Mononuclear cell (primary cell): ENCODE measurements around the gene CHD1. TPM values are rescaled to one million over a fixed set of nuclear protein-coding genes. Genes with fewer than 3 reads are reported as not detected.

Source experiments
- H3K27me3 ChIP-seq: 2 replicates; pipeline ENCODE4 v1.6.0; 2011; ENCODE audit warnings: low read length, control low read depth; ENCODE audit not compliant: insufficient read depth
- H3K4me1 ChIP-seq: 2 replicates; pipeline ENCODE4 v1.5.1; 2011; ENCODE audit warnings: mild to moderate bottlenecking, low read length, control low read depth; ENCODE audit not compliant: insufficient read depth
- H3K4me3 ChIP-seq: 2 replicates; pipeline ENCODE4 v1.5.1; 2011; ENCODE audit warnings: mild to moderate bottlenecking, low read length, moderate library complexity
- H3K9me3 ChIP-seq: 2 replicates; pipeline ENCODE4 v1.5.1; 2011; ENCODE audit warnings: low read depth, mild to moderate bottlenecking, control low read depth, low read length
- total RNA-seq: library from RNA; depleted of rRNA; stranded (reverse); fragments of >200 nt; gene quantifications from one replicate; pipeline ENCODE4 v1.2.3, GENCODE V29; 2012

CHD1 gene
- total RNA-seq, 1 donor, result 454 TPM

DNA sequence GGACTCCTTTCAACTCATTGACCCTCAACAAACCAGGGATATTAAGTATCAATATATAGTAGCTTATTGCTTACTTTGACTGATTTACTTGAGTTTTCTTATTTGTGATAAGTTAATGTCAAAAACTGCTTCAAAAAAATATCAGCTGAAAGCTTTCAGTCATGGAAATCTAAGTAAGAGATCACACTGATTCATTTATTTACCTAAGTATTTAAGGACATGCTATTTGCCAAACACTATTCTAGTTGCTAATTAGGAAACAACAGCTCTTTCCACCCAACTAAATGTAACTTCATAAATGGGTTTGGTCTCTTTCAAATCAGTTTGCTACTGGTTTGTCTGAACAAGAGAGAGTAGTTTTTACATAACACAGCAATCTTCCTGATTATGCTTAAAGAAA, 48.2 kb downstream of the CHD1 start:
- H3K4me1 ChIP-seq, result no peaks in the 10 kb centered on the region
- no peak overlapping the region for H3K4me3 ChIP-seq
- no peaks in the 10 kb centered on the region for H3K9me3 ChIP-seq
- H3K27me3 ChIP-seq, result no peaks in the 10 kb centered on the region

DNA sequence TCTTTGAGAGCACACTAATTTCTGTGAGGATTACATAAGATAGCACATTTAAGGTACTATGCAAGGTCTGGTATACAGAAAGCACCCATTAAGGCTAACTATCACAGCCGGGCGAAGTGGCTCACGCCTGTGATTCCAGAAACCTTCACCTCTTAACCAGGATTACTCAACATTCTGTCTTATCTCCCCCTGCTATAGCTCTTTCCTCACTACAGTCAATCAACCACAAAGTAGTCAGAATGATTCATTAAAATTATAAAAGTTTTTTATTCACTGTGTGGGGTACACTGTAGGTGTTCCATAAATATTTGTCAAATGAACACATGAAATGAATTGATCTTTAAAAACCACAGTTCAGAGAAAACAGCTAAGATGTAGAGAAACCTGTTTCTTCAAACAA, 48.7 kb downstream of the CHD1 start:
- no peaks in the 10 kb centered on the region for H3K27me3 ChIP-seq
- no peaks in the 10 kb centered on the region for H3K4me1 ChIP-seq
- no peaks in the 10 kb centered on the region for H3K9me3 ChIP-seq
- no peak overlapping the region for H3K4me3 ChIP-seq

DNA sequence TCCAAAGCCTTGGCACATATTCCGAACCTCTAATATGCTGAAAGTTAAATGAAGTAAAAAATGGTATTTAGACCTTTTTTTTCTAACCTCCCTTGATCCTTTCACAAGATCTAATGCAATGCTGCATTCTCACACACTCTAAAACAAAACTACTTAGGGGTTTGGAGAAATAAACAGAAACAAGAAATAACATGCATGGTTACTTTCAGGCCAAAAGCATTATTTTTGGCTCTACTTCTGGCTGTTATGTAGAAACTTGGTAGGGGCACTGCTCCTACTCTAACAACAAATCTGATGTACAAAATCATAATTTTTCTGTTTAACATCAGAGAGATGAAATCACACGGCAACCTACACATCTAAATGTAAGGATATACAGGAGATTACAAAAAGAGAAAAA, 51.2 kb downstream of the CHD1 start:
- no peak overlapping the region for H3K4me3 ChIP-seq
- no peaks in the 10 kb centered on the region for H3K4me1 ChIP-seq
- H3K9me3 ChIP-seq, result no peaks in the 10 kb centered on the region
- no peaks in the 10 kb centered on the region for H3K27me3 ChIP-seq

DNA sequence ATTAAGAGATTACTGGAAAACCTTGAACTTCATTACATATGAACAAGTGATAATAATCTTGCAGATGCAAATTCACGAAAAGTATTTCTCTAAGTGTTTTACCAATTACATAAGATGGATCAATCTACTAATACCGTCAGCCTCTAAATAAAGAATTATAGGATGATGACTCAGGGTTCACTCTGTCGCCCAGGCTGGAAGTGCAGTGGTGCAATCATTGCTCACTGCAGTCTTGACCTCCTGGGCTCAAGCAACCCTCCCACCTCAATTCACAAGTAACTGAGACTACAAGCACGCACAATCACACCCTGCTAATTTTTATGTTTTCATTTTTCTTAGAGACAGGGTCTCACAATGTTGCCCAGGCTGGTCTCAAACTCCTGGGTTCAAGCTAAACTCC, 56.1 kb downstream of the CHD1 start:
- Histone ChIP-seq H3K27me3 (no peaks in the 10 kb centered on the region), H3K4me3 (no peak overlapping the region), H3K4me1 (no peaks in the 10 kb centered on the region), H3K9me3 (no peaks in the 10 kb centered on the region)

DNA sequence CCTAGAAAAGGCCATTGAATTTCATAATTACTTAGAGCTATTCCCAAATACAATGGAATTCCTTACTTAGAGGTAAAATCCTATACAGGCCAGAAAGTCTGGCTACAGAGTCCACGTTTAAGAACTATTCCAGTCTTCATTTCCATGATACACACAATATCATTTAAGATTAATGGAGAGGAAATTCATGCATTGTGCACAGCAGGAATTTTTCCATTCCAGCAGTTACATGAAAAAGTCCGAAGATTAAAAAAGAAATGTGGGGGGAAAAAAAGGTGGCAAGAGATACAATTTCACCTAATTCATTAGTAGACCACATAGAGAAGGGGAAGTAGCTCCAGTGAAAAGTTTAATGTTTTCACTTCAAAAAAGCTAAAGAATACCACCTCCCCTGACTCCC, 63.1 kb downstream of the CHD1 start:
- Histone ChIP-seq H3K4me3 (no peak overlapping the region), H3K4me1 (no peaks in the 10 kb centered on the region), H3K27me3 (no peaks in the 10 kb centered on the region), H3K9me3 (no peaks in the 10 kb centered on the region)

DNA sequence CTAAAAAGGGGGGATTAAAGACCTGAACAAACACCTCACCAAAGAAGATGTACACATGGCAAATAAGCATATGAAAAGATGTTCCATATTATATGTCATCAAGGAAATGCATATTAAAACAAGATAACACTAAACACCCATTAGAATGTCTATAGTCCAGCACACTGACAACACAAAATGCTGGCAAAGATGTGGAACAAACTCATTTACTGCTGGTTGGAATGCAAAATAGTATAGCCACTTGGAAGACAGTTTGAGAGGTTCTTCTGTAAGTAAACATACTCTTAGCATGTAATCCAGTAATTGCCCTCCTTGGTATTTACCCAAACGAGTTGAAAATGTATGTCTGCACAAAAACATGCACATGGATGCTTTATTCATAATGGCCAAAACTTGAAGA, 81.8 kb downstream of the CHD1 start:
- H3K4me1 ChIP-seq, result no peaks in the 10 kb centered on the region
- no peaks in the 10 kb centered on the region for H3K27me3 ChIP-seq
- H3K9me3 ChIP-seq, result peaks cover 5% of the 10 kb centered on the region
- no peak overlapping the region for H3K4me3 ChIP-seq

DNA sequence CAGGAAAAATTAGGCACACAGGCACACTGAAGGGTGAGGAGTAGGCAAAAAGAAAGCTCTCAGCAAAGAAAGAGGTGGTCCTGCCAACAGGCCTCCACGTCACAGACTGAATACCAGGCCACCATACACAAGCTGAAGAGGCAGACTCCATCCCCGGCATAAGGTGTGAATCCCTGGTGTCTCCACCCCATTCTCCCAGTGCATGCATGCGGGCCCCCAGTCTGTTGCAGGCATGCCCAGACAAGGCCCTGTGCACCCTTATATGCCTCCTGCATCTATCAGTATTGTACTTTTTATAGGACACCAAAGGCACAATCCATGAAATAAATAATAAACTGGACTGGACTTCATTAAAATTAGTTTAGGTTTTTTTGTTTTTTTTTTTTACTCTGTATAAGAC, 82.3 kb downstream of the CHD1 start:
- H3K27me3 ChIP-seq, result no peaks in the 10 kb centered on the region
- no peaks in the 10 kb centered on the region for H3K4me1 ChIP-seq
- peaks cover 5% of the 10 kb centered on the region for H3K9me3 ChIP-seq
- H3K4me3 ChIP-seq, result no peak overlapping the region

DNA sequence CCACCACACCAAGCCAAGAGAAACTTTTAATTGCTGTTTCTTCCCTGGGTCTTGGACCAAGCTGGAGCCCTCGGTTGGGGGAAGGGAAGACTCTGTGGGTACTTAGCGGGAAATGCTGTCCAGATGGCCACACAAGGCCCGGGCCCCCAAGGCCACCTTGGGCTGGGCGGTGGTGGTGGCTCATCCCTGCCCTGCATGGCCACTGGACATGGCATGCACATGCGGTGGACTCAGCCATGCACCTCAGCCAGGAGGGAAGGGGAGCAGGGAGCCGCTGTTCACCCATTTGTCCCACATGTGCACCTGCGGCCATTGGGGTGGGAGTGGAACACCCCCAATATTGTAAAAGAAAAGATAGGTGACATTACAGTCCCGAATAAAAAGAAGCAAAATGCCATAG, 82.9 kb downstream of the CHD1 start:
- Histone ChIP-seq H3K9me3 (peaks cover 5% of the 10 kb centered on the region), H3K27me3 (no peaks in the 10 kb centered on the region), H3K4me1 (no peaks in the 10 kb centered on the region), H3K4me3 (no peak overlapping the region)

DNA sequence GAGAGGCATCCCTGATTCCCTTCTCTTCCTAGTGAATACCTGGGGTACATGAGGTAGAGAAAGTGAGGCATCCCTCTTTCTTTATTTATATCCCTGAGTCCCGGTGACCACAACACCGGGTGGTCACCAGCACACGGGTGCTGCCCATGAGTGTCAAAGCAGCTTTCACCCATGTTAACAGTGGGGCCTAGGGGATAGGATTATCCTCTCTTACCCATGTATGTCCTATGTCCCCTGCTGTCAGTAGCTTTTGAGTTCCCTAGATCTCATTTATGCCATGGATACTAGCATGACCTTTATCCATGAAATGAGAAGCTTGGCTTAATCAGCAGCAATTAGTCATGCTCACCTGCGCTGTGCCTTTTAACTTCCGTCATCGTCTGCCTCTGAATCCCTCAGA, 83.9 kb downstream of the CHD1 start:
- H3K9me3 ChIP-seq, result peaks cover 5% of the 10 kb centered on the region

DNA sequence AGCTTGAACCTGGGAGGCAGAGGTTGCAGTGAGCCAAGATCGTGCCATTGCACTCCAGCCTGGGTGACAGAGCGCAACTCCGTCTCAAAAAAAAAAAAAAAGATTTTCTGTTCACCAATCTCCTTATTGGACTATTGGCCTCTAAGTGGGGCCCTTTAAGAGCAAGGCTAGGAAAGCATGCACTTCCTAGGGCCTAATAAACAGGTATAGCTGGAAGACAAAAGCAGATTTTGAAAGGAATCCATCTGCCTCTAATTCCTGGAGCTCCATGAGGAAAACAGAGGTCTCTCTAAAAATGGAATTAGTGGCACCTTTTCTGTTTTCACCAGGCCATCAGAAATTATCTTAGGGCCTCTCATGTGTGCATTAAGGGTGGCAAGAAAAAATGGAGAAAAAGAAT, 85.3 kb downstream of the CHD1 start:
- Histone ChIP-seq H3K27me3 (no peaks in the 10 kb centered on the region), H3K4me3 (no peak overlapping the region), H3K4me1 (no peaks in the 10 kb centered on the region), H3K9me3 (peaks cover 5% of the 10 kb centered on the region)

More for the DNA sequence above, 83.9 kb downstream of the CHD1 start:
- no peaks in the 10 kb centered on the region for H3K4me1 ChIP-seq
- H3K27me3 ChIP-seq, result no peaks in the 10 kb centered on the region
- no peak overlapping the region for H3K4me3 ChIP-seq

DNA sequence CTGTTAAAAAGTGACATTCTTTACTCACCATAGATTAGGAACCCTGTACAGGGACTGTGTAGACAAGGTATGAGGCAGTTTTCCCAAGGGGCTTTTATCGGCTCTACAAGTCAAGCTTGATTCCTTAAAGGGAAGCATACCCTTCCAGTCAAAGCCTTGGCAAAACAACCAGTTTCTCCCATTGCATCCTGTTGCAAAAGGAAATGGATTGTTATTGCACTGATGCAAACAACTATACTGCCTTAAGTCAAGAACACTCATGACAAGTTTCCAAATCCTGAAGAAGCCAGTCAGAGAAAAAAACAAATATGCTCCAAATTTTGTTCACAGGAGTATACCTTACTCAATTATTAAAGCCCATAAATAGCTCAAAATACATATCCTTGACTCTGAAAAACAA, 87.9 kb downstream of the CHD1 start:
- H3K27me3 ChIP-seq, result no peaks in the 10 kb centered on the region
- no peaks in the 10 kb centered on the region for H3K4me1 ChIP-seq
- H3K4me3 ChIP-seq, result no peak overlapping the region
- H3K9me3 ChIP-seq, result peaks cover 5% of the 10 kb centered on the region

DNA sequence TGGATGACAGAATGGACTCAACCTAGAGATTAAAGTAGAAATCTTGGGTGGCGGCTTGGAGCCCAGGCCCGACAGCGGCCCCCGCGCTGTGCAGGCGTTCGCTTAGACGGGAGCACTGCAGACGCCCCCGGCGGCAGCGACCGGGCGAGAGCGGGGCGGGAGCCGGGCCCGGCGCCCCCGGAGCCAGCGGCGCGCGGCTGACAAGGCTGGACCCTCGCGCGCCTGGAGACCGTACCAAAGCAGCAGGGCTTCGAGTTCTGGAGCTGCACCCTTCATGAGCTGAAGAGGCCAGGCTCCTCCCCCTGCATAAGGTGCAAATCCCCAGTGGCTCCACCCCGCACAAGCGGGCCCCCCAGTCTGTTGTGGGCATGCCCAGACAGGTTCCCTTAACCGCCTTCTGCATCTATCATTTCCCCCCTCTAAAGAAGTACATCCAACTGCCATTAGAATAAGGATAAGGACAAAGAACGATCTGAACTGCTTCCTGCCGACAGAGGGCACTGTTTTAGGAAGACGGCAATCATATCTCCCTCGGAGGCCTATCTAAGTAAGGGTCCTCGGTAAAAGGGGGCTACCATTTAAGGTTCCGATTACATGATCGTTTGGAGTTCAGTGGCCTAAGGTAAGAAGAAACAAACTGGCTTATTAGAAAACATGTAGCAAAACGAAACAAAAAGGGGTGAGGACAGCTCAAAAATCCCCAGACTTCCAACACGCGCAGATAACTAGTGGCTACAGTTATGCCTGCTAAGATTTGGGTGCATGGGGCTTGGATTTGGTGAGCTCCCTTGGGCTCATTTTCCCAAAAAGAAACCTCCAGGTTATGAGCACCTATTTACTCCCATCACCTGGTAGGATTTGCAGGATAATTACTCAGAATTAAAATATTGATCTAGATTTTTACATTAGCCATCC, 89.1 kb downstream of the CHD1 start:
- Histone ChIP-seq H3K27me3 (no peaks in the 10 kb centered on the region), H3K4me1 (no peaks in the 10 kb centered on the region), H3K4me3 (peak overlapping the region; percentile 3), H3K9me3 (peaks cover 5% of the 10 kb centered on the region)

DNA sequence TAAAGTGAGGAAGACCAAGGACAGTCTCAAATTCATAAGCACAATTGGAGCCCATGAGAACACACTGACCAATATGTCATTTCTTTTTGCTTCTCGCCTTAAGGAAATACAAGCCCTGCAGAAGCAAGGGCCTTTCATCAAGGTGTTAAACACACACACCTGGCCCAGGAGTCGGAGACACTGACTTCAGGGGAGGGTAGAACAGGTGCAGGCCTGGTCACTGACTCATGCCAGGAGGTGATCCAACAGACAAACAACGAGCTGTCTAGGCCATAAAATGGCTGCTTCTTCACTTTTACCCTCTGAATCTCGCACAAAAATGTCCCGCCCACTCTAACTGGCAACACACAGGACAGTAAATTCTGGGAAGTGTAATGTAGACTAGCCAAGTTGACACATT, 92.6 kb downstream of the CHD1 start:
- no peak overlapping the region for H3K4me3 ChIP-seq
- no peaks in the 10 kb centered on the region for H3K27me3 ChIP-seq
- H3K9me3 ChIP-seq, result no peaks in the 10 kb centered on the region
- no peaks in the 10 kb centered on the region for H3K4me1 ChIP-seq

DNA sequence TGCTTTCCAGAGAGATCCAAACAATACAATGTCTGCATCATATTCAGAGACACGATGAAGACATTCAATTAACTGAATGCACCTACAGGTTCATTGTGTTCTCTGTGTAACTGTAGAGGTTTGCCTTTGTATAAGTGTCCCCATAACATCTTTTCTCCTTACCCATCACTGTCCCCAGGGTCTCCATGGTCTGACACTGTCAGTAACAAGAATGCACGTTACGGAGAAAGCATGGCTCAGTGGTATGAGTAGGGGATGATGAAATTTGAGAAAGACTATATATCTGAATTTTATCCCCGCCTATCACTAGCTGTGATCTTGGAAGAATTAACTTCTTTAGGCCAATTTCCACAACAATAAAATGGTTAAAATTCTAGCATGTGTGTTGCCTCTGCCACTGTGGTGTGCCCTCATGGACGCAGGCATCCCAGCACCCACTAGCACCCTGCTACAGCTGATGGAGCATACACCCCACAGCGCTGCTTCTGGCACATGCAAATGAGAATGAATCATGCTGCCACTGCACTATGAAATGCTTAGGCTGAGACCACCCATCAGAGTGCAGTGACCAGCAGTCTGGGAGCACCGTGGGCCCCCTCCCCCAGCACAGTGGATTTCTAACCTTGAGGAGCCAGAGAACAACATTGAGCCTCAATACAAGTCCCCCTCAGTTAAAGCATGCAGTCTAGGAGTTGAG, 101.1 kb downstream of the CHD1 start:
- H3K9me3 ChIP-seq, result no peaks in the 10 kb centered on the region
- no peaks in the 10 kb centered on the region for H3K4me1 ChIP-seq
- no peak overlapping the region for H3K4me3 ChIP-seq
- H3K27me3 ChIP-seq, result no peaks in the 10 kb centered on the region

DNA sequence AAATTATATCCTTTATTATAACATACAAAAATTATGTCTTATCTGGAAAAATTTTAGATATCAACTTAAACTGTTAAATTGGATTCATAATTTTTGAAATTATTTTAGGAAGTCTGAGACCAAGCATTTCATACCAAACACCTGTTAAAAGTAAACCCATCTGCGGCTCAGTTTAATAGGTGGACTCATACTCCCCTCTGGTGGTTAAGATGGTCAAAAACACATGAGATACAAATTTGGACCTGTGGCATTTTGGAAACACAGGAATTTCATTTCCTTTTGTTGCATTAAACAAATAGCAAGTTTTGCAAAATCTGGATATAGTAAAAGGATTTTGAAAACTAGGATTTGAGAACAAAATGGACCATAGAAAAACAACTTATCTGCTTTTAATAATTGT, 101.6 kb downstream of the CHD1 start:
- H3K9me3 ChIP-seq, result no peaks in the 10 kb centered on the region
- H3K4me3 ChIP-seq, result no peak overlapping the region
- no peaks in the 10 kb centered on the region for H3K27me3 ChIP-seq
- no peaks in the 10 kb centered on the region for H3K4me1 ChIP-seq
